ENCODE measurements around the gene PCNX1.
"Not testable (repeated sequence)": the region's sequence is repeated elsewhere in the genome, so short reads cannot be mapped to it uniquely, and the experiment has no call there.

PCNX1 gene

GRCh38 chr14:71060274-71060673, 153.0 kb downstream of the PCNX1 start:
- no peak for DNase-seq (ENCODE audit: insufficient read length, low spot score)
- TF ChIP-seq CTCF (IDR thresholded peaks at IDR 0.05; ENCODE audit: insufficient read depth, missing control alignments), result no peak
- no peak for FAIRE-seq

GRCh38 chr14:71060825-71061455, 153.7 kb downstream of the PCNX1 start:
- FAIRE-seq (no peak), DNase-seq (ENCODE audit: insufficient read length, low spot score) (no peak)
- no peak for TF ChIP-seq CTCF (IDR thresholded peaks at IDR 0.05; ENCODE audit: insufficient read depth, missing control alignments)

DNA sequence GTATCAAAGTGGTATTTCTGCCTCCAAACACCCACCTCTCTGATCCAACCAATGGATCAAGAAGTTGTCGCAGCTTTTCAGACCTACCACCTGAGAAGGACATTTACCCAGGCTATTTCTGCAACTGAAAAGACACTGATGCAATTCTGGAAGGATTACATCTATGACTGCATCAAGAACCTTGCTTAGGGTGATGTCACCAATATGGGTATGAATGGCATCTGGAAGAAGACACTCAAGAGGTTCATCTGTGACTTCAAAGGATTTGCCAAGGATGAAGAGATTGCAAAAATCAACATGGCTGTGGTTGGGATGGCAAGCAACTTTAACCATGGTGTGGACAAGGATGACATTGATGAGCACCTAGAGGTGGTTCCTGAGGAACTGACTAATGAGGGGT, 154.2 kb downstream of the PCNX1 start:
- FAIRE-seq (no peak), DNase-seq (ENCODE audit: insufficient read length, low spot score) (no peak)
- TF ChIP-seq CTCF (IDR thresholded peaks at IDR 0.05; ENCODE audit: insufficient read depth, missing control alignments), result no peak

GRCh38 chr14:71062581-71063303, 155.5 kb downstream of the PCNX1 start:
- TF ChIP-seq CTCF (IDR thresholded peaks at IDR 0.05; ENCODE audit: insufficient read depth, missing control alignments), result no peak
- FAIRE-seq (no peak), DNase-seq (ENCODE audit: insufficient read length, low spot score) (no peak)

DNA sequence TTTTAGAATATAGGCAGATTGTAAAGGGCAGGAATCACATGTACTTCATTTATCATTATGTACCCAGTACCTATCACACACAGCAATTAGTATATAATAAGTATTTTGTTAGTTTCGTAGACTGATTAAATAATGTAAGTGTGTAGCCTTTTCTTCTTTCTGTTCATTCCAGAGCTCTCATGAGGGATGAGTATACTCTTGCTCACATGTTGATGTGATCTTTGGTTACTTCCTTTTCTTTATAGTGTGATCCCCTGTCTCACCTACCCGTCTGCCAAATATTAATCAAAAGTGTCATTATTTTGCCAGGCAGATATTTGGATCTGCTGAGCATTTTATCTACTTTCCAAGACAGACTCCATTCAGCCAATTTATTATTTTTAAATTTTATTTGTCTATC, 156.1 kb downstream of the PCNX1 start:
- FAIRE-seq, result no peak
- TF ChIP-seq CTCF (IDR thresholded peaks at IDR 0.05; ENCODE audit: insufficient read depth, missing control alignments), result no peak
- DNase-seq (ENCODE audit: insufficient read length, low spot score), result no peak

DNA sequence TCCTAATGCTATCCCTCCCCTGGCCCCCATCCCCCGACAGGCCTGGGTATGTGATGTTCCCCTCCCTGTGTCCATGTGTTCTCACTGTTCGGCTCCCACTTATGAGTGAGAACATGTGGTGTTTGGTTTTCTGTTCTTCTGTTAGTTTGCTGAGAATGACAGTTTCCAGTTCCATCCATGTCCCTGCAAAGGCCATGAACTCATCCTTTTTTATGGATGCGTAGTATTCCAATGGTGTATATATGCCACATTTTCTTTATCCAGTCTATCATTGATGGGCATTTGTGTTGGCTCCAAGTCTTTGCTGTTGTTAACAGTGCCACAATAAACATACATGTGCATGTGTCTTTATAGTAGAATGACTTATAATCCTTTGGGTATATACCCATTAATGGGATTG, 157.5 kb downstream of the PCNX1 start:
- DNase-seq (ENCODE audit: insufficient read length, low spot score); FAIRE-seq: not testable (repeated sequence)

DNA sequence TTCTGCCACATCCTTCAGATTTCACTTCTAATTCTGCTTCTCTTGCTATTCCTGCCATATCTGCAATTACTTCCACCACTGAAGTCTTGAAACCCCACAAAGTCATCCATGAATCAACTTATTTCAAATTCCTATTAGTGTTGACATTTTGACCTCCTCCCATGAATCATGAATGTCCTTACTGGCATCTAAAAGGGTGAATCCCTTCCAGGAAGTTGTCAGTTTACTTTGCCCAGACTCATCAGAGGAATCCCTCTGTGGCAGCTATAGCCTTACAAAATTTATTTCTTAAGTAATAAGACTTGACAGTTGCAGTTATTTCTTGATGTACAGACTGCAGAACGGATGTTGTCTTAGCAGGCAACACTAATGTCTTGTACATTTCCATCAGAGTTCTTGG, 162.9 kb downstream of the PCNX1 start:
- FAIRE-seq, result no peak
- no peak for DNase-seq (ENCODE audit: insufficient read length, low spot score)
- no peak for TF ChIP-seq CTCF (IDR thresholded peaks at IDR 0.05; ENCODE audit: insufficient read depth, missing control alignments)
